SKM-1 treated with dmso at 0.1 percent for 144 hours (cell line): ENCODE results near the gene NDUFB1.

Experiments used
- DNase-seq: peaks from one replicate; lab custom pipeline; 2025; ENCODE audit not compliant: unreplicated experiment; lab: John Stamatoyannopoulos, UW

NDUFB1 gene

GRCh38 chr14:92099802-92100201 is 21.7 kb downstream of the NDUFB1 start:
- no peak for DNase-seq

GRCh38 chr14:92093320-92093719 is 28.2 kb downstream of the NDUFB1 start:
- DNase-seq = no peak

GRCh38 chr14:92088494-92088893 is 33.0 kb downstream of the NDUFB1 start:
- no peak for DNase-seq

GRCh38 chr14:92074555-92074954 is 47.0 kb downstream of the NDUFB1 start:
- no peak for DNase-seq
